ENCODE measurements around the gene CLEC16A.

Gene CLEC16A

GRCh38 chr16:11157143-11157542 is 212.8 kb downstream of the CLEC16A start:
- DNase-seq (no peak), ATAC-seq (ENCODE audit: insufficient read depth, low read depth) (no peak)
- Histone ChIP-seq H4K20me1 (ENCODE audit: insufficient read depth, low read length) (no peaks in the 10 kb centered on the region), H3K27me3 (ENCODE audit: insufficient read depth, low read length, poor library complexity) (no peaks in the 10 kb centered on the region), H3K9me3 (ENCODE audit: insufficient read depth, low read length, severe bottlenecking) (no peaks in the 10 kb centered on the region), H3K4me2 (ENCODE audit: insufficient read depth, low read length) (no peak overlapping the region), H3K36me3 (ENCODE audit: insufficient read depth, low read length) (no peaks in the 10 kb centered on the region; the same call in 1 of the 2 replicates), H3K27ac (ENCODE audit: low read length) (peak overlapping the region; percentile 27), H3K9ac (ENCODE audit: low read depth, low read length) (no peak overlapping the region), H3K4me1 (ENCODE audit: insufficient read depth, low read length) (peaks cover 31% of the 10 kb centered on the region), H2AFZ (ENCODE audit: low read depth, low read length) (no peak overlapping the region), H3K4me3 (ENCODE audit: low read depth in 1 of 2, low read length in 2 of 2) (no peak overlapping the region), H3K79me2 (ENCODE audit: insufficient read depth, low read length) (no peaks in the 10 kb centered on the region)
- TF ChIP-seq EZH2 (IDR thresholded peaks at IDR 0.05; ENCODE audit: borderline replicate concordance, low read depth, low read length, severe bottlenecking) (no peak), CTCF (IDR thresholded peaks at IDR 0.05; ENCODE audit: borderline replicate concordance, extremely low read depth, low read length, poor library complexity, severe bottlenecking) (no peak)

GRCh38 chr16:11158018-11158417 is 213.7 kb downstream of the CLEC16A start:
- Histone ChIP-seq H3K9me3 (ENCODE audit: insufficient read depth, low read length, severe bottlenecking) (no peaks in the 10 kb centered on the region), H4K20me1 (ENCODE audit: insufficient read depth, low read length) (no peaks in the 10 kb centered on the region), H3K4me2 (ENCODE audit: insufficient read depth, low read length) (no peak overlapping the region), H2AFZ (ENCODE audit: low read depth, low read length) (no peak overlapping the region), H3K27ac (ENCODE audit: low read length) (peak overlapping the region; percentile 27; the same call in 1 of the 2 replicates), H3K9ac (ENCODE audit: low read depth, low read length) (no peak overlapping the region), H3K36me3 (ENCODE audit: insufficient read depth, low read length) (no peaks in the 10 kb centered on the region; the same call in 1 of the 2 replicates), H3K27me3 (ENCODE audit: insufficient read depth, low read length, poor library complexity) (no peaks in the 10 kb centered on the region), H3K4me1 (ENCODE audit: insufficient read depth, low read length) (peaks cover 31% of the 10 kb centered on the region), H3K79me2 (ENCODE audit: insufficient read depth, low read length) (no peaks in the 10 kb centered on the region), H3K4me3 (ENCODE audit: low read depth in 1 of 2, low read length in 2 of 2) (no peak overlapping the region)
- ATAC-seq (ENCODE audit: insufficient read depth, low read depth) (no peak), DNase-seq (no peak)
- TF ChIP-seq EZH2 (IDR thresholded peaks at IDR 0.05; ENCODE audit: borderline replicate concordance, low read depth, low read length, severe bottlenecking): no peak

GRCh38 chr16:11159282-11159681 is 214.9 kb downstream of the CLEC16A start:
- H3K4me1 ChIP-seq (ENCODE audit: insufficient read depth, low read length): peaks cover 31% of the 10 kb centered on the region
- no peak overlapping the region for H3K4me2 ChIP-seq (ENCODE audit: insufficient read depth, low read length)
- no peaks in the 10 kb centered on the region for H4K20me1 ChIP-seq (ENCODE audit: insufficient read depth, low read length)
- TF ChIP-seq CTCF (IDR thresholded peaks at IDR 0.05; ENCODE audit: borderline replicate concordance, extremely low read depth, low read length, poor library complexity, severe bottlenecking) (no peak), EZH2 (IDR thresholded peaks at IDR 0.05; ENCODE audit: borderline replicate concordance, low read depth, low read length, severe bottlenecking) (no peak)
- no peaks in the 10 kb centered on the region for H3K27me3 ChIP-seq (ENCODE audit: insufficient read depth, low read length, poor library complexity)
- no peak overlapping the region for H3K9ac ChIP-seq (ENCODE audit: low read depth, low read length)
- H3K79me2 ChIP-seq (ENCODE audit: insufficient read depth, low read length): no peaks in the 10 kb centered on the region
- no peaks in the 10 kb centered on the region for H3K9me3 ChIP-seq (ENCODE audit: insufficient read depth, low read length, severe bottlenecking)
- H3K27ac ChIP-seq (ENCODE audit: low read length): peak overlapping the region; percentile 47; the same call in 1 of the 2 replicates
- H2AFZ ChIP-seq (ENCODE audit: low read depth, low read length): no peak overlapping the region
- DNase-seq (no peak), ATAC-seq (ENCODE audit: insufficient read depth, low read depth) (no peak; the same call in 2 of the 3 replicates)
- H3K36me3 ChIP-seq (ENCODE audit: insufficient read depth, low read length): no peaks in the 10 kb centered on the region; the same call in 1 of the 2 replicates
- no peak overlapping the region for H3K4me3 ChIP-seq (ENCODE audit: low read depth in 1 of 2, low read length in 2 of 2)

DNA sequence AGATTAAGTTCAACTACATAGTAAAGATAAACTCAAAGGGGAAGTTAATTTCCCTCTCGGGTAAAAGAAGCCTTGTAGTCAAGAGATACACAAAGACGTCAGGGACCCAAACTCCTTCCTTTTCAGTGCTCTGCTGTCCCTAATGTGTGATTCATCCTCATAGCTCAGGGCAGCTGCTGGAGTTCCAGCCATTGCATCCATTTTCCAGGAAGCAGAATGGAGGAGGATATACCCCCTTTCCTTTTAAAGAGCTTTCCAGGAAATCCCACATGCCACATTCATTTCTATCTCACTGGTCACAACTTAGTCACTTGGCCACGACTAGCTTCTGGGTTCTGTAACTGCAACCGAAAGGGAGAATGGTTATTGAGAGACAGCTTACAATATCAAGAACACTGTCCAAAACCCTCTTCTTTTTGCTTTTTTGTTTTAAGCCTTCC is 216.3 kb downstream of the CLEC16A start:
- no peak for DNase-seq
- Histone ChIP-seq H3K4me2 (ENCODE audit: insufficient read depth, low read length) (no peak overlapping the region), H3K4me3 (ENCODE audit: low read depth in 1 of 2, low read length in 2 of 2) (no peak overlapping the region), H3K27me3 (ENCODE audit: insufficient read depth, low read length, poor library complexity) (no peaks in the 10 kb centered on the region), H2AFZ (ENCODE audit: low read depth, low read length) (no peak overlapping the region), H4K20me1 (ENCODE audit: insufficient read depth, low read length) (no peaks in the 10 kb centered on the region), H3K9me3 (ENCODE audit: insufficient read depth, low read length, severe bottlenecking) (no peaks in the 10 kb centered on the region), H3K27ac (ENCODE audit: low read length) (peak overlapping the region; percentile 52; the same call in 1 of the 2 replicates), H3K36me3 (ENCODE audit: insufficient read depth, low read length) (no peaks in the 10 kb centered on the region; the same call in 1 of the 2 replicates), H3K79me2 (ENCODE audit: insufficient read depth, low read length) (no peaks in the 10 kb centered on the region), H3K4me1 (ENCODE audit: insufficient read depth, low read length) (peaks cover 31% of the 10 kb centered on the region), H3K9ac (ENCODE audit: low read depth, low read length) (no peak overlapping the region)
- peak; percentile 37; the same call in 2 of the 3 replicates for ATAC-seq (ENCODE audit: insufficient read depth, low read depth)
- TF ChIP-seq CTCF (IDR thresholded peaks at IDR 0.05; ENCODE audit: borderline replicate concordance, extremely low read depth, low read length, poor library complexity, severe bottlenecking) (no peak), EZH2 (IDR thresholded peaks at IDR 0.05; ENCODE audit: borderline replicate concordance, low read depth, low read length, severe bottlenecking) (no peak)
